ENCODE data around the gene ASF1B.

GRCh38 chr19:14078411-14078810 lies 58.0 kb downstream of the ASF1B start:
- TF ChIP-seq CTCF (conservative IDR thresholded peaks at IDR 0.05) (no peak), EZH2 (IDR thresholded peaks at IDR 0.05; ENCODE audit: low read depth) (no peak)
